Measurements from ENCODE around the gene AGL.

DNA sequence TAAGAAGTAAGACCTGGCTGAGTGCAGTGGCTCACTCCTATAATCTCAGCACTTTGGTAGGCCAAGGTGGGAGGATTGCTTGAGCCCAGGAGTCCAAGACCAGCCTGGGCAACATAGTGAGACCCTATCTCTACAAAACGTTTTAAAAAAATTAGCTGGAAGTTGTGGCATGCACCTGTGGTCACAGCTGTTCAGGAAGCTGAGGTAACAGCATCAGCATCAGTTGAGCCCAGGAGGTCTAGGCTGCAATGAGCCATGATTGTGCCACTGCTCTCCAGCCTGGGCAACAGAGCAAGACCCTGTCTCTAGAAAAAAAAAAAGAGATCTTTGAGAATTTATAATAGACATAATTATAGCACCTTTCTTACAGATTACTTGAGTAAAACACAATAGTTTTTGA, 36.0 kb downstream of the AGL start:
- TF ChIP-seq CTCF (conservative IDR thresholded peaks at IDR 0.05; ENCODE audit: low read length) = no peak
- no peak for TF ChIP-seq EZH2phosphoT487 (IDR thresholded peaks at IDR 0.05; ENCODE audit: borderline replicate concordance, low read depth, low read length)

All from OCI-LY7 (cell line).